ENCODE results near the gene ZNF487. TPM values are rescaled to one million over a fixed set of nuclear protein-coding genes. Genes with fewer than 3 reads are reported as not detected.
"Not testable (repeated sequence)": the region's sequence is repeated elsewhere in the genome, so short reads cannot be mapped to it uniquely, and the experiment has no call there.

ZNF487 gene
- total RNA-seq, 4 donors from 2014 or later = 6.5 to 16.0 (median 10.8) TPM

- no peak for DNase-seq (ENCODE audit: low spot score in 2 of 2)
- 89% methylated on average over 6 of the region's 6 CpGs for WGBS
- Histone ChIP-seq H3K27ac (no peak overlapping the region), H3K9me3 (no peaks in the 10 kb centered on the region), H3K4me3 (no peak overlapping the region), H3K36me3 (no peaks in the 10 kb centered on the region), H3K27me3 (no peaks in the 10 kb centered on the region), H3K4me1 (peaks cover 14% of the 10 kb centered on the region)
- no peak for TF ChIP-seq POLR2A (IDR thresholded peaks at IDR 0.05)
Measured at GRCh38 chr10:43424416-43424815, 12.5 kb upstream of the ZNF487 start.

- not testable (repeated sequence) for H3K27me3 ChIP-seq; H3K9me3 ChIP-seq; H3K36me3 ChIP-seq; H3K4me1 ChIP-seq; H3K27ac ChIP-seq; DNase-seq (ENCODE audit: low spot score in 2 of 2); H3K4me3 ChIP-seq
- 96% methylated on average over 12 of the region's 12 CpGs for WGBS
Measured at GRCh38 chr10:43426476-43426875, 10.4 kb upstream of the ZNF487 start.

GRCh38 chr10:43427166-43427825, 9.6 kb upstream of the ZNF487 start:
- no peak for DNase-seq (ENCODE audit: low spot score in 2 of 2)
- Histone ChIP-seq H3K4me1 (no peaks in the 10 kb centered on the region), H3K9me3 (no peaks in the 10 kb centered on the region), H3K36me3 (no peaks in the 10 kb centered on the region), H3K27ac (no peak overlapping the region), H3K4me3 (no peak overlapping the region), H3K27me3 (no peaks in the 10 kb centered on the region)
- no peak for TF ChIP-seq EP300 (IDR thresholded peaks at IDR 0.05)
- TF ChIP-seq POLR2AphosphoS5 (IDR thresholded peaks at IDR 0.05) = no peak
- TF ChIP-seq POLR2A (IDR thresholded peaks at IDR 0.05) = no peak
- TF ChIP-seq CTCF (IDR thresholded peaks at IDR 0.05) = no peak
- 90% methylated on average over 12 of the region's 12 CpGs for WGBS

- no peaks in the 10 kb centered on the region for H3K27me3 ChIP-seq
Measured at GRCh38 chr10:43430926-43431663, 5.8 kb upstream of the ZNF487 start.

GRCh38 chr10:43437141-43437870, 395 bp downstream of the ZNF487 start:
- Histone ChIP-seq H3K4me3 (peak overlapping the region; percentile 85), H3K4me1 (peaks cover 10% of the 10 kb centered on the region), H3K27ac (peak overlapping the region; percentile 98), H3K9me3 (no peaks in the 10 kb centered on the region), H3K36me3 (no peaks in the 10 kb centered on the region), H3K27me3 (no peaks in the 10 kb centered on the region)
- TF ChIP-seq POLR2A (IDR thresholded peaks at IDR 0.05) = peak; percentile 13 to 23
- TF ChIP-seq POLR2AphosphoS5 (IDR thresholded peaks at IDR 0.05) = no peak
- TF ChIP-seq CTCF (IDR thresholded peaks at IDR 0.05) = no peak
- TF ChIP-seq EP300 (IDR thresholded peaks at IDR 0.05) = no peak
- DNase-seq (ENCODE audit: low spot score in 2 of 2) = no peak
- 17% methylated on average over 5 of the region's 30 CpGs for WGBS

More at GRCh38 chr10:43430926-43431663, 5.8 kb upstream of the ZNF487 start:
- Histone ChIP-seq H3K36me3 (no peaks in the 10 kb centered on the region), H3K4me1 (peaks cover 4% of the 10 kb centered on the region), H3K27ac (no peak overlapping the region), H3K4me3 (no peak overlapping the region), H3K9me3 (no peaks in the 10 kb centered on the region)
- no peak for DNase-seq (ENCODE audit: low spot score in 2 of 2)
- TF ChIP-seq CTCF (IDR thresholded peaks at IDR 0.05) (no peak), EP300 (IDR thresholded peaks at IDR 0.05) (no peak), POLR2AphosphoS5 (IDR thresholded peaks at IDR 0.05) (no peak), POLR2A (IDR thresholded peaks at IDR 0.05) (no peak)
- WGBS = 89% methylated on average over 8 of the region's 8 CpGs
